GM13977 (cell line): Measurements from ENCODE around the gene ZGPAT.

Experiments used
- DNase-seq: peaks from one replicate; pipeline ENCODE4 v3.0.0; 2012; ENCODE audit warnings: low spot score
- CTCF ChIP-seq: IDR thresholded peaks from 2 replicates; pipeline ENCODE4 v1.5.1; 2012; ENCODE audit warnings: mild to moderate bottlenecking, control low read depth; ENCODE audit not compliant: insufficient read depth; ENCODE audit errors: extremely low read depth, missing control alignments
- in situ Hi-C: fragments of 300-500 bp; cut with MboI; formaldehyde crosslinking; loops from one replicate; pipeline ENCODE4 v1.12.0; 2022; ENCODE audit warnings: low sequenced_read_pairs, low pct_unique_long_range_greater_than_20kb, mixed read lengths, inconsistent platforms; ENCODE audit not compliant: unreplicated experiment

The ZGPAT gene

DNA sequence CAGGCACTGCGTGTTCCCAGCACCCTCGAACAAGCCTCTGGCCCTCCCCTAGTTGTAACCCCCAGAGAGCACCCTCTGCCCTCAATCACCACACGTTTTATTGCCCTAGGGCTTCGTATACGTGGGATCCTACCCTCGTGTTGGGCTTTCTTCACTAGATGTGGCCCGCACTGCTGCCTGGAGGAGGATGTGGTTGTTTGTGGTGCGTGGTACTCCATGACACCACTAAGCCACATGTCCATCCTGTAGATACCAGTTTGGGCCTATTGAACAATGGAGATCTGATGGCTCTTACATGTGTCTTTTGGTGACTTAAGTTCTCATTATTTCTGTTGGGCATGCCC lies 48.8 kb downstream of the ZGPAT start:
- no peak for TF ChIP-seq CTCF
- in situ Hi-C loops = no loop called here

DNA sequence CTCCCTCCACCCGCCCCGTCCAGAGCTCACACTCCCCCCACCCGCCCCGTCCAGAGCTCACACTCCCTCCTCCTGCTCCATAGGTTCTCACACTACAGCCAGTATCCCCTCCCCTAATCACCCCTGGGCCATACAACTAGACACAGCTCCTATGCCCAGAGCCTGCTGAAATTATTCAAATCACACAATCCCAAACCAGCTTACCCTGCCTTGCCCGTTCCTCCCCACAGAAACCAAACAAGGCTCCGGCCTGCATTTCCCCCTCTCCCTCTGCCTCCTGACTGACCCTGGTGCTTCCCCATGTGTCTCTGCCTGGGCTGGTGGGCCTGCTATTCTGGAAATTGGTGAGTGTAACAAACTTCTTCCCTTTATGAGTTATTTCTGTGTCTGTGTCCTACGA lies 50.3 kb downstream of the ZGPAT start:
- TF ChIP-seq CTCF = no peak
- in situ Hi-C loops = no loop called here
- DNase-seq = no peak

More for the DNA sequence above, 48.8 kb downstream of the ZGPAT start:
- no peak for DNase-seq

DNA sequence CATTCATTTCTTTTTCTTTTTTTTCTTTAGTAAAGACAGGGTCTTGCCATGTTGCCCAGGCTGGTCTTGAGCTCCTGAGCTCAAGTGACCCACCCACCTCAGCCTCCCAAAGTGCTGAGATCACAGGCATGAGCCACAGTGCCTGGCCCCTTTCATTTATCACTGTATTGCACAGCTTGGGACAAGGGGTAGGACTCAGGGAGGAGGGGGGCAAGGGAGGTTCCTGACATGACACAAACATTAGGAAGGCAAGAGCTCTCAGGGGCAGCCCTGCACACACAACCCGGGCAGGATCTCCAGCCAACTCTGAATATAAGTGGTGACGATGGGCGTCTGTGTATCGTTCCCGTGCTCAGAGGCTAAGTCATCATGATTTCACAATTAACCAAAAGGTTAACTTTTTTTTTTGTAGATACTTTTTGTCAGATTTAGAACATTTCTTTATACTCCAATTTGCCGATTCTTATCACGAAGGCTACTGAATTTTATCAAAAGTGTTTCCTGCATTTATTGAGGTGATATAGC lies 51.6 kb downstream of the ZGPAT start:
- TF ChIP-seq CTCF = no peak
- in situ Hi-C loops = no loop called here
- DNase-seq = no peak

GRCh38 chr20:63765082-63765873 lies 57.4 kb downstream of the ZGPAT start:
- TF ChIP-seq CTCF = no peak
- in situ Hi-C loops = no loop called here
- no peak for DNase-seq

- in situ Hi-C loops = no loop called here
- no peak for TF ChIP-seq CTCF
- DNase-seq = no peak
Observed at GRCh38 chr20:63765902-63766301, 58.1 kb downstream of the ZGPAT start.

DNA sequence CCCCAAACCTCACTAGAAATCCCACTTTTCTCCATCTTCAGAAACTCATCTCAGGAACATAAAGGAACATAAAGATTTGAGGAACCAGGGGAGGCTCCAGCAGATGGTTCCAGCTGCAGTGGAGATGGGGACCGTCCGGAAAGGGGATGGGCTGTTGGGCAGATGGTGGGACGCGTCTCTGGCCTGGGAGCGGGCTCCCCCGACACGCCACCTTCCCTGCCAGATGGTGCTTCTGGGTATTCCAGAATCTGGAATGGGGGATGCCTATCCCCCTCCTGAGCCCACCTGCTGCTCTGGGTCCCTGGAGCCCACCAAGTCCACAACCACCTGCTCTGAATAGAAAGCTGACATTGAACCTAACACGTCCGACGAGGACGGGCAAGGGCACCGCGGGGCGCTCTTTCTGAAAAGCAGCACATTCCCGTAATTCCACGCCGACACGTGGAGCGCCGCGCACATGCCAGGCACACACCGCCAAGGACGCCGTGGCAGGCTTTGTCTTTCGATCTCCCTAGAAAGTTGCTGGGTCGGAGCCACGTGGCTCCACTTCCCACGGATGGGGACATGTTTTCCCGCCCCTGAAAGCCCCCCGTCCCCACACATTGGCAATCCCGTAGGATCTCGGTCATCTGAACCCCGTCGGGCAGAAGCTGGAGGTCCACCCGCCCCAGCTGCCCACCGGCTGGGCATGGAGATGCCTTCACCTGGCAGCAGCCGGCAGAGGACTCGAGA lies 59.0 kb downstream of the ZGPAT start:
- in situ Hi-C loops = no loop called here
- TF ChIP-seq CTCF = no peak
- DNase-seq = no peak
